NCI-H524 treated with DMSO at 0.1 percent for 48 hours (cell line): ENCODE data around the gene CCR5AS.
"Not testable (repeated sequence)": the region's sequence is repeated elsewhere in the genome, so short reads cannot be mapped to it uniquely, and the experiment has no call there.

ENCODE experiments used
- DNase-seq: peaks from one replicate; lab custom pipeline; 2025; lab: John Stamatoyannopoulos, UW

Gene CCR5AS

DNA sequence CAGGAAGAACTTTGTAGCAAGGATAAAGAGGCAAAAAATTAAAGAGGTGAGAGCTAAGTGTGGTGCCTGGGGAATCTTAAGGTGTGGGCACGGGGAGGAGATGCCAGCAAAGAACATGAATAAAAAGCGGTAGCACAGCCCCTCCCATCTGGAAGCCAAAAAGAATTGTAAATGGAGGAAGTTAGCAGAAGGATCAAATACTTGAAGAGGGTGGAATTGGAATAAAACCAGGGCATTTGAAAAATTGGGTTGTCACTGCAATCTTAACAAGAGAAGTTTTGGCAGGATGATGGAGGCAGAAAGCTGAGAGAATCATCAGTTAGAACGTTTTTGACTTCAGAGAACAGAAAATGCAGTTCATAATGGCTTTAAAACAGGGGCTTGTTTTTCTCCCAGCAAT, 50.6 kb downstream of the CCR5AS start:
- DNase-seq, result no peak

DNA sequence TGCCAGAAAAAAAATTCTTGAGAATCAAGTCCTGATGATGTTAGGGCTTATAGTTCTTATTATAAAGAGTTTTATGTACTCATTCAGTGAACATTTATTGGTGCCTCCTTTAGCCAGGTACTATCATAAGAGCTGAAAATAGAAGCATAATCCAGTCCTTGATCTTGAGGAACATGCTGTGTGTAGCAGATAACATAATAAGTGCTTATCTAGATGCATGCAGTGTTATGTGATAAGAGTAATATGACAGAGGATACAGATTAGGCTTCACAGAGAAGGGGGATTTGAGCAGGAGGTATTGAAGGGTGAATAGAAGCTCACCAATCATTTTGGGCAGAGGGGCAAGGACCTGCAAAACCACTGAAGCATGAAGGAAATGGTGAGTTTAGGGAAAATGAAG, 51.9 kb downstream of the CCR5AS start:
- no peak for DNase-seq

DNA sequence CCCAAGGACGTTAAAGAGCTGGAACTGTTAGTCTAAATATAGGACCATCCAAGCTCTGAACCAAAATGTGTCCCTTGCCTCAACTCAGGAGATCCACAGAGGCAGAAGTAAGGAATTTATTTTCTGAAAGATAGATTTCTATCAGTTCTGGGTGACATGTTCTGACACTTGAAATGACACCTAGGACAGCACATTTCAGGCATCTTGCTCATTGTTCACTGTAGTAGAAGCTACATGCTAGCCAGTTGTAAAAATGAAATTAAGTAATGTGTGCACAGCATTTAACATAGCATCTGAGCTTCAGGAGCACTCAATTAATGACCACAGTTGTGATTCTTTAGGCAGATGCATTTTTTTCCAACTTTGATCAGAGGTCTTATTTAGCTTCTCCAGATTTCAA, 52.4 kb downstream of the CCR5AS start:
- no peak for DNase-seq

DNA sequence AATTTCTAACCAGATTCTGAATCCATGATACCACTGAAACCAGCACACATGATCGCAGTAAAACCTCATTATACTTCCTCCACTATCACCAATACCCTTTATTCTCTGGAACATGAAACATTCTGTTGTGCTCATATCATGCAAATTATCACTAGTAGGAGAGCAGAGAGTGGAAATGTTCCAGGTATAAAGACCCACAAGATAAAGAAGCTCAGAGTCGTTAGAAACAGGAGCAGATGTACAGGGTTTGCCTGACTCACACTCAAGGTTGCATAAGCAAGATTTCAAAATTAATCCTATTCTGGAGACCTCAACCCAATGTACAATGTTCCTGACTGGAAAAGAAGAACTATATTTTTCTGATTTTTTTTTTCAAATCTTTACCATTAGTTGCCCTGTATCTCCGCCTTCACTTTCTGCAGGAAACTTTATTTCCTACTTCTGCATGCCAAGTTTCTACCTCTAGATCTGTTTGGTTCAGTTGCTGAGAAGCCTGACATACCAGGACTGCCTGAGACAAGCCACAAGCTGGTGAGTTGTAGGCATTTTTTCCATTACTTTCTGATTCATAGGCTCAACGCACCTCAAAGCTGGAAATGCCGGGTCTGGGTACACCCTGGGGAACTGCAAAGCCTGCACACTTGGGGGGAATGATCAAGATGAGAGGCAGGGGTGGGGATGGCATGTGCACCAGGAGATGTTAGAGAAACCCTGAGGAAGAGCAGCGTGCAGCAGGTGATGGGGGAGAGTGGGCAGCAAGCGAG, 53.0 kb downstream of the CCR5AS start, which contains the start of gene CCR2:
Gene CCR2 (plus strand): TSS at position 465 of the 764 bp plus-strand sequence. CDS start 3,417 bp downstream, outside the sequence.
- DNase-seq, result no peak

DNA sequence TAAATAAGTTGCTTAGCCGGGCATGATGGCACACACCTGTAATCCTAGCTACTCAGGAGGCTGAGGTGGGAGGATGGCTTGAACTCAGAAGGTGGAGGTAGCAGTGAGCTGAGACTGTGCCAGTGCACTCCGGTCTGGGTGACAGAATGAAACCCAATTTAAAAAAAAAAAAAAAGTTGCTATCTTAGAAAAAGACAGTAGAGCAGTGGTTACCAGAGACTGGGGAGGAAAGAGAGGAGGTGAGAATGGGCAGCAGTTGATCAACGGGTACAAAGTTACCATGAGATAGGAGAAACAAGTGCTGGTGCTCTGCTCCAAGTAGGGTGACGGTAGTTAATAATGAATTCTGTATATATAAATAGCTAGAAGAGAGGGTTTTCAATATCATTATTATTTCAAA, 53.8 kb downstream of the CCR5AS start:
- DNase-seq, result no peak

DNA sequence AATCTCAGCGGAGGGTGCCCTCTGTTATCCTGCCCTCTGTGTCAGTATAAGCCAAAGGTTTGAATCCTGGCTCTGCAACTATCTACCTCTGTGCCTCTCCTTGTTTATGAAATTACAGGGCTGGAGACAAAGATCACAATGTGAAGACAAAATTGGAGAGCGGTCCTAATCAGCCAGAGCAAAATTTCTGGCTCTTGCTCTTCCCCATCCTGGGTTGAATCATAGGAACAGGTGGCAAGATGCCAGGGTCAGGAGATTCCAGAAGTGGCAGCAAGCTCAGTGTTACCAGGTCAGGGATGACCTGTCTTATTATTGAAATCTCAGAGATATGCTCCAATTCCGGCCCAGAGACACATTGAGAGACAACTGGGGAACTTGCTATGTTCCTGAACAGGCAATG, 55.2 kb downstream of the CCR5AS start:
- DNase-seq, result no peak

DNA sequence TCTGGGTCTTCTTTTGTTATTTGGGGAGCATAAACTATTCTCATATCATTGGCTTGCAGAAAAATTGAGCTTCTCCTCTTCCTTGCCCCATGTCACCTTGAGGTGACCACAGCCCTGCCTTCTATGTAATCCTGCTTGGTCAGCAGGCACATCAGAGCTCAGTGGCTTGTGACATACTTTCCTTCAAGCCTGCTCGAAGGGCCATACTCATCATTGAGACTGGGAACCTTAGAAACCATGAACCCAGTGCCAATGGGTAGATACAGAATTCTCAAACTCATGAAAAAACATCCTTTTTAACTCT, 56.7 kb downstream of the CCR5AS start:
- DNase-seq, result no peak

DNA sequence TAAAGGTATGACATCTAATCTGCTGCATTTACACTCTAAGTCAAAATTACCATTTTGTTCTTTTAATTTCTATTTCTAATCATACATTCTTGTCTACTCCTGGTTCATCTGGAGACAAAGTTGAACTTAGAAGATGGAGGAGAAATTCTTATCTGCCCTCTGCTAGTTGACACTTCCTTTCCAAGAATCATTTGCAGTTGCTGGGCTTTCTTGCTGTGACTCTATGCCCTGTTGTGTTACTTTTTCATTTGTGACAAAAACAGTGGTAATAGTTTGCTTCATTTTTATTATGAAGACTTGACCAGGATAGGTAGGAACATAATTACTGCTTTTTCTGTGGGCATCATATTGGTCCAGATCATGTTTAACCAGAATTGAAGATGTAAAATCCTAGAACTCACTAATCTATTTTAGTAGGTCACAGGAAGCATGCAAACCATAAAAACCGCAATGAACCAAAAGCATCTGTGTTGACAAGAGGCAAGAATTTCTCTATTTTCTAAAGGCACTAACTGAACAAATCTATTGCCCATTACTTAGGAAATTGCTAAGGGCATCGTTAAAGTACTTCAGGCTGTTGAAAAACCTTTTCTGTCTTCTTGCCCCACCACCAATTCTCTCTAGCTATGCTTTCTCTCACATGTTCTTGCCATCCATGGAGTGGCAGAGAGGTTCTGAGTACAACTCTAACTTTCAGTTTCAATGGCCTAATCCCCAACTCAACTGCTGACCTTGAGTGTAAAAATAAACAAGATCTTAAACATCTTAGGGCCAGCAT, 57.2 kb downstream of the CCR5AS start:
- no peak for DNase-seq

DNA sequence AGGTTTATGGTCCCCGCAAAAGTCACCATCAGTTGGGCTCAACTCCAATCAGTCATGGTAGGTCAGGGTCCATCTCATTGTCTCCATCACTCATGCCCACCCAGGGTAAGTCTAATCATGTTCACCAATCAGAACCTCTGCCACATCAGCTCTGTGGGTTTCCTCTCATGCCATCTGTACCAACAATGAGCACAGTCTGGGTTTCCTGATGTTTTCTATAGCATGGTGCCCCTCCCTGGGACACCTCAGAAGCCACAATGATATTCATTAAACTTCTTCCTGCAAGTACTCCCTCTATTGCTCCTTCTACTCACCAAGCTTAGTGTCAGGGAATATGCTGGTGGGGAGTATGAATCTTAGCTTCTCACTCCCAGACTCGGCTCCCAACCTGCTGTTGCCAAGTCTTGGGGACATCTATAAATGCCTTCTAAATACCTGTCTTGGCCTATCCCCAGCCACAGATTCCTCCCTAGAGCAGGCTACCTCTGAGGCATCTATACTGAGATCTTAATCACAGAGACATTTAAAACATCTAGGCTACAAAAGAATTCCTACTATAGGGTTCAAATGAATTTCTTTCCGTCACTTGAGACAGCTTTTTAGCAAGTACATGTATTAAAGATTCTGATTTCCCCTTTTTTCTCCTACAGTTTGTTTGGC, 57.9 kb downstream of the CCR5AS start:
- no peak for DNase-seq

DNA sequence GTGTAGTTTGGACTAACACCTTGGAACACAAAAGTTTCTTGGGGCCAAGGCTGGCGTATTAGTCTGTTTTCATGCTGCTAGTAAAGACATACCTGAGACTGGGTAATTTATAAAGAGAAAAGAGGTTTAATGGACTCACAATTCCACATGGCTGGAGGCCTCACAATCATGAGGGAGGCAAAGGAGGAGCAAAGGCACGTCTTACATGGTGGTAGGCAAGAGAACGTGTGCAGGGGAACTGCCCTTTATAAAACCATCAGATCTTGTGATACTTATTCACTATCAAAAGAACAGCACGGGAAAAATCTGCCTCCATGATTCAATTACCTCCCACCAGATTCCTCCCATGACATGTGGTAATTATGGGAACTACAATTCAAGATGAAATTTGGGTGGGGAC, 62.4 kb downstream of the CCR5AS start:
- DNase-seq, result no peak

DNA sequence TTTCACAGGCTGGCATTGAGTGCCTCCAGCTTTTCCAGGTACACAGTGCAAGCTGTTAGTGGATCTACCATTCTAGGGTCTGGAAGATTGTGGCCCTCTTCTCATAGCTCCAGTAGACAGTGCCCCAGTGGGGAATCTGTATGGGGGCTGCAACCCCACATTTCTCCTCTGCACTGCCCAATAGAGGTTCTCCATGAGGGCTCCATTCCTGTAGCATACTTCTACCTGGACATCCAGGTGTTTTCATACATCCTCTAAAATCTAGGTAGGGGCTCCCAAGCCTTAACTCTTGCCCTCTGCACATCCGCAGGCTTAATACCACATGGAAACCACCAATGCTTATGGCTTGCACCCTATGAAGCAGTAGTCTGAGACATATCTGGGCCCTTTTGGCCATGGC, 68.0 kb downstream of the CCR5AS start:
- DNase-seq, result no peak

DNA sequence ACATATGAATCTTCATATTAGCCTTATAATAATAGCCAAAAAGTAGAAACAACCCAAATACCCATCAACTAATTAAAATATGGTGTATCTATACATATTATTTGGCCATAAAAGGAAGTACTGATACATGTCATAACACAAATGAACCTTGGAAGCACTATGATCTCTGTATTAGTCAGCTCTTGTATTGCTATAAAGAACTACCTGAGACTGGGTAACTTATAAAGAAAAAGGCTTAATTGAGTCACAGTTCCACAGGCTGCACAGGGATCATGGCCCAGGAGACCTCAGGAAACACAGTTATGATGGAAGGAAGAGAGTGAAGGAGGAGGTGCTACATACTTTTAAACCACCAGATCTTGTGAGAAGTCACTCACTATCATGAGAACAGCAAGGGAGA, 69.0 kb downstream of the CCR5AS start:
- no peak for DNase-seq

DNA sequence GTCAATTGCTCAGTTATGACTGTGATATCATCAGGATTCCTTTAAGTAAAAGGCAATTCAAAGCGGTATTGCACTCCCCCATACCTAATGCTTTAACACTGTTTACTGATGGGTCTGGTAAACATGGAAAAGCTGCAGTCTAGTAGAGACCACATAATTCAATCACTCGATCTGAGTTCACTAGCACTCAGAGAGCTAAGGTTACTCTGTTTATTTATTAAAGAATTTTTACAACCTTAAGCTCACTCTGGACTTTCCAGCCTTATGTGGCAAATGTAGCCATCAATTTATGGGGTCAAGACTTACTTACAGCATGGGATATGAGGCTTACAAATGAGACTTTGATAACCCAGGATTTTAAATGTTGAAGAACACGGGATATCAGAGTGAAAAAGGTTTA, 71.3 kb downstream of the CCR5AS start:
- DNase-seq, result no peak

DNA sequence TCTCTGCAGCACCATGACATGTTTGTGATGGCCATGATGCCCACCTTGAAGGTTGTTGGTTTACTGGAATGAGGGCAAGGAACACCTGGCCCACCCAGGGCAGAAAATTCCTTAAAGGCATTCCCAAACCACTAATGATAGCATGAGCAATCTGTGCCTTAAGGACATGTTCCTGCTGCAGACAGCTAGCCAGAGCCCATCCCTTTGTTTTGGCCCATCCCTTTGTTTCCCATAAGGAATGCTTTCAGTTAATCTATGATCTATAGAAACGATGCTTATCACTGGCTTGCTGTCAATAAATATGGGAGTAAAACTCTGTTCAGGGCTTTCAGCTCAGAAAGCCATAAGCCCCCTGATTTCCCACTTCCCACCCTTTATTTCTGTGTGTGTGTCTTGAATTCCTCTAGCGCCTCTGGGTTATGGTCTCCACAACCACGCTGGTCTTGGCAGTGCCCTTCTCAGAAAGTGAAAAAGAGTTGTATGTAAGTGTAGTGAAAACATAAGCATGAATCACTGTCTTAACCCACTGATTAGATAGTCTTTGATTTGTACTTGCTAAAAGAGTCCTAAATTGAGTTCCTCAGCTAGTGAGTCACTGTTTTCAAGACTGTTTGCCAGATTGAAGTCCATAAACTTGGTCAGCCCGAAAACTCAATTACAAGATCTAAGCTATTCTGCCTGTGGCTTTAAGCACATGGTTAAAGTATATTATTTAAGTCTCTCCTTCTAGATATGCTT, 72.0 kb downstream of the CCR5AS start:
- no peak for DNase-seq

DNA sequence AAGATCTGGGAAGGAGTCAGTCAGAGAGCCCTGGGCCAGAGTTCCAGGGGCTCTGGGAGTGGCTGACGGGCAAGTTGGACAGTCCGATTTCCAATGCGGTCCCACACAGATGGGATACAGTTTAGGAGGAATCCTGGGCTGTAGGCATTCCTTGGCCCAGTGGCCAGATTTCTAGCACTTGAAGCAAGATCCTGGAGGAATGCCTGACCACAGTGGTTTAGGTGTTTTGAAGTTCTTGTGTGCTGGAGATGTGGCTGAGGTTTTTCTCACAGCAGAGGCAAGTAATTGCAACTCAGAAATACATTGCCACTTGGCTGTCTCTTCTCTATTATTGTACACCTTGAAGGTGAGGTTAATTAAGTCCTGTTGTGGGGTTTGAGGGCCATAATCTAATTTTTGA, 76.2 kb downstream of the CCR5AS start:
- not testable (repeated sequence) for DNase-seq

DNA sequence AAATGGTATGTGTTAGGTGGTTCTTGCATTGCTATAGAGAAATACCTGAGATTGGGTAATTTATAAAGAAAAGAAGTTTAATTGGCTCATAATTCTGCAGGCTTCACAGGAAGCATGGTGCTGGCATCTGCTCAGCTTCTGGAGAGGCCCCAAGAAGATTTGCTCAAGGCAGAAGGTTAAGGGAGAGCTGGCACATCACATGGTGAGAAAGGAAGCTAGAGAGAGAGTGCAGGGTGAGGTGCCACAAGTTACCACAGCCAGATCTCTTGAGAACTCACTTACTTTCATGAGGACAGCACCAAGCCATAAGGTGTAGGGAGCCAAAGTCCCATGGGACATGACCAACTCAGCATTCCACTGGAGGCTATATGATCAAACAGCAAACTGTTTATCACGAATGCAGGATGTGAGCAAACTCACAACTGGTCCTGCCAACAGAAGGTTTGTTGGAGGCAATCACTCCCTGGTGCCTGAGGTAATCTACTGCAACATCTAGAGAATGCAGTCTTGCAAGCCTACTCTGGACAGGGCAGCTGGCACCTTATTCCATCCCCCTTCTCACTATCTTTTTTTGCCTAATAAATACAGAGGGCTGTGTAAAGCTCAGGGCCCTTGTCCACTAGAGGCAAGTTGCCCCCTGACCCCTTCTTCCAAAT, 81.1 kb downstream of the CCR5AS start:
- DNase-seq, result no peak

DNA sequence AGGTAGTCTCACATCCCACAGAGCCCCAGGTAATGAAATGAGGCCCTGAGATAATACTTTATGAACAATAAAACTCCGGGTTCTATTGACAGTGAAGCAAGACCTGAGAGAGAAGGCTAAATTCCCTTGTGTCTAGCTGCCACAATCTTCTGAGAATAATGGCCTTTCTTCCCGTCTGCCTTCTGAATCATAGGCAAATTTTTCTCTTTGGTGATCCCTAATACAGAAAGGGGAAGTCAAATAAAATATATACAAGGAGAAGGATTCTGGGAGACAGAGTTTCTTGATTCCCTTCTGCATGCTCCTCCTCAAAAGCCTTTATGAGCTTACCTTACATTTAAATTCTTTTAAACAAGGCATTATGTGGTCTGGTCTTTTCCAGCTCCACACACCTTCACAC, 82.8 kb downstream of the CCR5AS start:
- no peak for DNase-seq

DNA sequence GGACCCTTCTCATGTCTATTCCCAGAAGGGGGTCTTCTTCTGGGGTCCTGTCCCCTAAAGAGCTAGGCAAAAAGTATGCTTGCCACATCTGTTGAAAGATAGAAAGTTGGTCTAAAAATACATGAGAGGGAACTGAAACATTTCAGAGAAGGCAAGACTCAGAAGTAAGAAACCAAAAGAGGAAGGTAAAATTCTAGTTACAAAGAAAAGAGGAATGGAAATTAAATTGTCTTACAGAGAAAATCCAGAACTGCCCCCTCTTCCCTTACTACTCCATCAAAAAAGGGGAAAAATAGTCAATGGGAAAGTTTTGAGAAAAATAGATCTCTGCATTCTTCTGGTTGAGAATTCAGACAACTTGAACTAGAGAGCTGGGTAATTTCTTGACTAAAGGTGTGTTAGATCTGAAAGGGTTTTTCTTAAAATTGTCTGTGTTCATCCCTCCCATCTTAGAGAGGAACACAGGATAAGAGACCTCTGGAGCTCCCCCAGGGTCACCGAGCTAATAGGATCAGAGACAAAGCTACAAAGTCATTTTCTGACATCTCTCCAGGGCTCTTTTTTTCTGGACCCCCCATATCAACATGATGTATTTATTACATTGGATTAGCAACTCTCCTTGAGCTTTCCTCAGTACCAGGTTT, 85.3 kb downstream of the CCR5AS start:
- DNase-seq, result no peak

DNA sequence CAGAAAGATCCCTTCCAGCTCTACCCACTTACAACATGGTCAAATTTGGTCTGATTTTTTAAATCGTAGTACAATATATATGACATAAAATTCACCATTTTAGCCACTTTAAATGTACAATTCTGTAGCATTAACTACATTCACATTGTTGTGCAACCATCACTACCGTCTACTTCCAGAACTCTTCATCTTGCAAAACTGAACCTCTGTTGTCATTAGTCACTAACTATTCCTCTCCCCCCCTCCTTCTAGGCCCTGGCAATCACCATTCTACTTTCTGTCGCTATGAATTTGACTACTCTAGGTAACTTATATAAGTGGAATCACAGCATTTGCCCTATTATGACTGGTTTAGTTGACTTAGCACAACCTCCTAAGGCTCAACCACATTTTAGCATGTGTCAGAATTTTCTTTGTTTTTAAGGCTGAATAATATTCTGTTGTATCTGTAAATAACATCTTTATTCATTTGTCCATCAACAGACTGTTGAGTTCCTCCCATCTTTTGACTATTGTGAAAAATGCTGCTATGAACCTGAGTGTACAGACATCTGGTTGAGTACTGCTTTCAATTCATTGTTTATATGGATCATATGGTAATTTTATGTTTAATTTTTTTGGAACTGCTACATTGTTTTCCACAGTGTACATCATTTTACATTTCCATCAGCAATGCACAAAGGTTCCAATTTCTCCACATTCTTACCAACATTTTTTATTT, 88.5 kb downstream of the CCR5AS start:
- no peak for DNase-seq

DNA sequence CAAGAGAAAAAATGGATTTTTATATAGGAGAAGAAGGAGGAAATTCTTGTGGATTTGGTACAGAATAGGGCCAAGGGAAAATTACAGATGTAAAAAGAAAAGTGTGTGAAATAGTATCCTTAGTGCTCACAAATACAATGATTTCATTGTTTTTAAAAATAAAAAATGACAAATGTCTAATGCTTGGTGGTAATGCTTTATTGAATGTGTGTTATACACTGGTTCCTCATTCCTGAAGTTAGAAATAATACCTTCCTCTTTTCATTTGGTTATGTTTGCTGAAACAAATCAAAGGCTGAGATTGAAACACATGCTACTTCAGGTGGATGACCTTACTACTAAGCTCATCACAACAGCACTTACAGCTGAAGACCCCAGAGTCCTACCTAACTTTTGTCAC, 90.7 kb downstream of the CCR5AS start:
- DNase-seq, result no peak

DNA sequence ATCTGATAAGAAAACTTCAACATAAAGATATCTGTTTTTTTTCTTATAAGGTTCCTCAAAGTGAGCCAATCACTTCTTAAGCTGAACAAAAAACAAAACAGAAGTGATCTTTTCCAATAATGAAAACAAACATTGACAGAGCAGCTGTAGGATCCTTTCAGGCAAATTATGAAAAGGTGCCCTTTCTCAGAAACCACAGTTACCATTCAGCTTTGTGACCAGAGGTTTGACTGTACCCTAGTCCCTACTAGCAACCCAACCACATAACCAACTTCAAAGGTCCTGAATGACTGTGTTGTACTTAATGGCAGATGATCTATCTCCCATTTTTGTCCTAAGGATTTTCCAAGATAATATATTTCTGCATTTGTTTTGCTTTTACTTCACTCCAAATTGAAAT, 92.3 kb downstream of the CCR5AS start:
- DNase-seq, result no peak
